Lower lobe of right lung (tissue), 2 donors: Measurements from ENCODE around the gene FDPS. TPM values are rescaled to one million over a fixed set of nuclear protein-coding genes. Genes with fewer than 3 reads are reported as not detected.

Experiments
- ATAC-seq, 2 donors: fragments of 200-7000 bp; cut with Tn5 transposase; one replicate each; pipeline ENCODE4 v1.9.1; 2020 to 2022; ENCODE audit warnings: mild to moderate bottlenecking in 2 of 2, moderate library complexity in 2 of 2
- DNase-seq: peaks from one replicate; pipeline ENCODE4 v3.0.0-alpha.2; 2020
- H3K27ac ChIP-seq: fragments of 200-600 bp; one replicate; pipeline ENCODE4 v1.8.0; 2022
- H3K27me3 ChIP-seq: fragments of 200-600 bp; one replicate; pipeline ENCODE4 v1.8.0; 2022; ENCODE audit warnings: low read depth
- H3K36me3 ChIP-seq: fragments of 200-600 bp; one replicate; pipeline ENCODE4 v1.8.0; 2022; ENCODE audit warnings: mild to moderate bottlenecking
- H3K4me1 ChIP-seq: fragments of 200-600 bp; one replicate; pipeline ENCODE4 v1.8.0; 2022
- H3K4me3 ChIP-seq: fragments of 200-600 bp; one replicate; pipeline ENCODE4 v1.8.0; 2022; ENCODE audit warnings: mild to moderate bottlenecking
- H3K9me3 ChIP-seq: fragments of 200-600 bp; one replicate; pipeline ENCODE4 v1.8.0; 2022
- intact Hi-C: fragments of 100-400 bp; cut with DNase I; formaldehyde crosslinking; loops from one replicate; pipeline ENCODE4 v1.11.0; 2022
- total RNA-seq: library from RNA; stranded (reverse); fragmentation: NEBNext Ultra II Directional; extraction: Animal tissue kit (Norgen Biotek cat#: 25700); gene quantifications from one replicate; pipeline ENCODE4 v1.2.1, GENCODE V29; 2021
- TF ChIP-seq, protein P1 (sequence below): fragments of 200-600 bp; IDR thresholded peaks from one replicate; pipeline ENCODE4 v1.8.0; 2022; ENCODE audit warnings: antibody characterized with exemption, mild to moderate bottlenecking
- donor health status: DM: no; HTN: yes; CAD: no; lungs with severe emphysema.

Gene FDPS
- total RNA-seq, 1 donor from 2014 or later = 184 TPM

DNA sequence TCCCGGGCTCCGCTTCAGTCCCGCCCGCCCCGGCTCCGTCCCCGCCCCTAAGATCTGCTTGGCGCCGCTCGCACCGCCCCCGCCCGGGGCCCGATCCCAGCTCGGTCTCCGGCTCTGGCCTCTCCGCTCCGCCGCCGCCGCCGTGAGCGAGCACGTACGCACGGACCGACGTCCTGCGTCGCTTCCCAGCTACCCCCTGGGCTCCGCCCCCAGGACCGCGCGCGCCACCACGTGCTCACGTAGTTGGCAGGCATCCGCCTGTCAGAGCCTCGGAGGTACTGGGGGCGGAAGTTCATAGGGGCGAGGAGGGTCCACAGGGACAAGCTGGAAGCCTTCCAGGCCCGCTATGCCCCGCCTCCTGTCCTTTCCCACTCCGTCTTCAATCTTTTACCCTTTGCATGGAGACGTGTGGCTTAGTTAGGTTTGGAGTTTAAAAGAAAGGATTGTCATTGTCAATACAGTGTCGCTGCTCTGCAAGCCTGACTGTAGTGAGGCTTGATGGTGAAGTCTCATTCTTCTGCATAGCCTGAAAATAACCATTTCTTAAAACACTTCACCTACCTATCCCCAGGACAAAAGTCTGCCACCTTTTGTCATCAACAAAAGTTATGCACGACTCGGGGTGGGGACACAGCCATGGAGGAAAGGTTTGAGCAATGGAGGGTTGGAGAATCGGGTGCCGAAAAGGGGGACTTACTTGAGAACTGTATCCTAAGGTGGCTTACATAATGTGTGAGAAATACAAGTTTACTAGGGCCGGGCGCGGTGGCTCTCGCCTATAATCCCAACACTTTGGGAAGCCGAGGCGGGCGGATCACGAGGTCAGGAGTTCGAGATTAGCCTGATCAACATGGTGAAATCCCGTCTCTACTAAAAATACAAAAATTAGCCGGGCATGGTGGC, 35.1 kb upstream of the FDPS start, which contains the start of gene CLK2:
TSS of gene CLK2 (minus strand) at position 162 of the 903 bp plus-strand sequence. CDS start 2,527 bp downstream, outside the sequence.
- H3K4me1 ChIP-seq = peaks cover 44% of the 10 kb centered on the region
- TF ChIP-seq, protein P1, sequence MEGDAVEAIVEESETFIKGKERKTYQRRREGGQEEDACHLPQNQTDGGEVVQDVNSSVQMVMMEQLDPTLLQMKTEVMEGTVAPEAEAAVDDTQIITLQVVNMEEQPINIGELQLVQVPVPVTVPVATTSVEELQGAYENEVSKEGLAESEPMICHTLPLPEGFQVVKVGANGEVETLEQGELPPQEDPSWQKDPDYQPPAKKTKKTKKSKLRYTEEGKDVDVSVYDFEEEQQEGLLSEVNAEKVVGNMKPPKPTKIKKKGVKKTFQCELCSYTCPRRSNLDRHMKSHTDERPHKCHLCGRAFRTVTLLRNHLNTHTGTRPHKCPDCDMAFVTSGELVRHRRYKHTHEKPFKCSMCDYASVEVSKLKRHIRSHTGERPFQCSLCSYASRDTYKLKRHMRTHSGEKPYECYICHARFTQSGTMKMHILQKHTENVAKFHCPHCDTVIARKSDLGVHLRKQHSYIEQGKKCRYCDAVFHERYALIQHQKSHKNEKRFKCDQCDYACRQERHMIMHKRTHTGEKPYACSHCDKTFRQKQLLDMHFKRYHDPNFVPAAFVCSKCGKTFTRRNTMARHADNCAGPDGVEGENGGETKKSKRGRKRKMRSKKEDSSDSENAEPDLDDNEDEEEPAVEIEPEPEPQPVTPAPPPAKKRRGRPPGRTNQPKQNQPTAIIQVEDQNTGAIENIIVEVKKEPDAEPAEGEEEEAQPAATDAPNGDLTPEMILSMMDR = no peak
- peak; percentile 94 to 95 for ATAC-seq
- intact Hi-C loops = no loop called here
- peak; percentile 98 for DNase-seq
- H3K27ac ChIP-seq = peak within 1 kb of the TSS; percentile 92
- peak within 1 kb of the TSS; percentile 83 for H3K4me3 ChIP-seq
- no peaks in the 10 kb centered on the region for H3K27me3 ChIP-seq
- H3K9me3 ChIP-seq = no peaks in the 10 kb centered on the region
- H3K36me3 ChIP-seq = peaks cover 34% of the 10 kb centered on the region

DNA sequence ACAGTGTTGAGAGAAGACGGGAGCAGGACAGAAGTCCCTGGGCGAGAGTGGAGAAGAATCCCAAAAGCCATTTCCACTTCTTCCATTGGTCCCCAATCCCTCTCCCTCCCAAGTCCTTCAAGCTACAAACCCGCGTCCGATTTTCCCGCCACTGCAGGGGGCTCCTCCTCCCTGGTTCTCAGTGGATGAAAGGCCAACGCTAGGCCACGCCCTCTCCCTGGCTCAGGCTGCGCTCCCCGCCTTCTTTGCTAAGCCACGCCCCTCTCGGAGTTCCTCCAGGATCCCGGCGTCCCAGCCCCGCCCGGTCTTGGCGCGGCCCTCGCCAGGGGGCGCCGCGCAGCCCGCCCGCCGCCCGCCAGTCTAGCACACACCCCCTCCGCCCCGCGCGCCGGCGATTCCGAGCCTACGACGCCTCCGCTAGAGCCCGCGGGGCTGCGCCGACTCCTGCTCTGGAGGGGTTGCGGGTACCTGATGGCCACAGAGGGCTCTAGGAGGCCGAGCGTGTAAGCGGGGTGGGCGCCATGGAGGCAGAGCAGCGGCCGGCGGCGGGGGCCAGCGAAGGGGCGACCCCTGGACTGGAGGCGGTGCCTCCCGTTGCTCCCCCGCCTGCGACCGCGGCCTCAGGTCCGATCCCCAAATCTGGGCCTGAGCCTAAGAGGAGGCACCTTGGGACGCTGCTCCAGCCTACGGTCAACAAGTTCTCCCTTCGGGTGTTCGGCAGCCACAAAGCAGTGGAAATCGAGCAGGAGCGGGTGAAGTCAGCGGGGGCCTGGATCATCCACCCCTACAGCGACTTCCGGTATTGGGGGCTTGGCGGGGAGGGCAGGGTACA, 31.4 kb upstream of the FDPS start, which contains the start of gene HCN3:
TSS of gene HCN3 (plus strand) at position 394 of the 832 bp plus-strand sequence. CDS start at position 522, 128 bp downstream.
- no peaks in the 10 kb centered on the region for H3K9me3 ChIP-seq
- peak within 1 kb of the TSS; percentile 91 for H3K4me3 ChIP-seq
- H3K36me3 ChIP-seq = no peaks in the 10 kb centered on the region
- H3K27me3 ChIP-seq = no peaks in the 10 kb centered on the region
- H3K4me1 ChIP-seq = peaks cover 33% of the 10 kb centered on the region
- peak within 1 kb of the TSS; percentile 53 for H3K27ac ChIP-seq
- TF ChIP-seq, protein P1 = peak; percentile 82
- ATAC-seq (peak; percentile 90 to 96), DNase-seq (peak; percentile 98)
- intact Hi-C loops = no loop called here

DNA sequence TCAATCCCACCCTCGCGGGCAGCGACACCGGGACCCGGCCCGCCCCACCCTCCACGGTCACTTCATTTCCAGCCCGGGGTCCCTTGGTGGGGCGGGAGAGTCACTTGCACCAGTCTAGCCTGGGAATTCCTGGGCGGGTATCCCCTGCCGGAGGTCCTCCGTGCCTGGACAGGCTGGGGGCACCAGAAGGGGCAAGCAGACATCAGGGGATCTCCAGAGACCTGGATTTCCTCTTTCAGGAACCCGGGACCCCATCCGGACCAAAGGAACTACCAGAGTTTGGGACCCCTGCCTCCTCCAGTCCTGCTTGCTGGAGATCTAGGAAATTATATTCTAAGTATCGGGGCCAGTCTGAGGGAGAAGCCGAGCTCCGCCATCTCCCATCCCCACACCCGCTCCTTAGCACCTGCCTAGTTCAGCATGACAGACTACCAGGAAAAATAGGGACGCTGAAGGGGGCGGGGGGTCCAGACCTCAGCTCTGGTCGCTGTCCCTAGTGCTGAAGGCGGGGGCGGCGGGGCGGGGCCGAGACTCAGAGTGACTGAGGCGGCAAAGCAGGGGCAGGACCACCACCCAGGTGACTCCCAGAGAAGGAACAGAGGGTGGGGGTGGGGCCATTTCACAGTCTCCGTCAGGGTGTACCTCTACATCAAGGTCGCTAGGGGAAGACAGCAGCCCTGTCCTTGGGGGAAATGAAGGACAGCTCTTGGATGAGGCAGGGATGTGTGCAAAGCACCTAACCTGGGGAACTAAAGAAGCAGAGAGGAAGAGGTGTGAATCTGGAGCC, 30.6 kb upstream of the FDPS start:
- DNase-seq = peak; percentile 72
- Histone ChIP-seq H3K4me1 (peaks cover 30% of the 10 kb centered on the region), H3K9me3 (no peaks in the 10 kb centered on the region), H3K27me3 (no peaks in the 10 kb centered on the region), H3K36me3 (no peaks in the 10 kb centered on the region), H3K27ac (peak overlapping the region; percentile 53), H3K4me3 (peak overlapping the region; percentile 91)
- ATAC-seq = peak; percentile 22 to 37
- intact Hi-C loops = no loop called here
- TF ChIP-seq, protein P1 = peak; percentile 29

DNA sequence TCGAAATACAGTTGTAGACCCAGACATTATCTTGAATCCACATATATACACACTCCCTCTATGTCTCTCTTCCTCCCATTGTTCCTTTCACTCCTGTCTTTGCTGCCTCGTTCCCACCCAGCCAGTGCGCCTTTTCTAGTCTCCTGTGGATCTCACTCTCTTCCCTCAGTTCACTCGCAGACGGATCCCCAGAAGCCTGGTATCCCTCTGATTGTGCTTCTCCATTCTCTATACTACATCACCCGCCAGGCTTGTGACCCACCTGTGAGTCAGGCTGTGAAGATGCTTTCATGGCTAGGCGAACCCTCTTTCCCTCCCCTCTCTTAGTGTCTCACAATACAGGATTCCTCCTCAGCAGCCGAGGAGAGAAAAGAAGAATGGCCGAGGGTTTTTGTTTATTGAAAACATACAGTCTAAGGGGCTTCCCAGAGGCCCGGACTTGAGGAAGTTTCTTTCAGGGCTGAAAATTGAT, 29.9 kb upstream of the FDPS start:
- DNase-seq = no peak
- intact Hi-C loops = no loop called here
- Histone ChIP-seq H3K4me3 (no peak overlapping the region), H3K27ac (no peak overlapping the region), H3K27me3 (no peaks in the 10 kb centered on the region), H3K4me1 (peaks cover 28% of the 10 kb centered on the region), H3K9me3 (no peaks in the 10 kb centered on the region), H3K36me3 (no peaks in the 10 kb centered on the region)
- TF ChIP-seq, protein P1 = no peak
- no peak for ATAC-seq
